ENCODE measurements around the gene ORAI3.

The ORAI3 gene

GRCh38 chr16:30948667-30949649 is at the start of gene ORAI3:
TSS of gene ORAI3 (plus strand) at chr16:30949068. CDS start at chr16:30949290, 222 bp downstream.
- DNase-seq (ENCODE audit: low read depth in 4 of 4, low spot score in 1 of 4), result no peak

- DNase-seq (ENCODE audit: low read depth in 4 of 4, low spot score in 1 of 4), result no peak
Measured at GRCh38 chr16:30899794-30900193, 49.1 kb upstream of the ORAI3 start.

GRCh38 chr16:30900588-30900987 is 48.3 kb upstream of the ORAI3 start:
- DNase-seq (ENCODE audit: low read depth in 4 of 4, low spot score in 1 of 4), result no peak

GRCh38 chr16:30901201-30902028 is 47.5 kb upstream of the ORAI3 start:
- DNase-seq (ENCODE audit: low read depth in 4 of 4, low spot score in 1 of 4), result no peak

GRCh38 chr16:30902029-30902972 is 46.6 kb upstream of the ORAI3 start:
- no peak for DNase-seq (ENCODE audit: low read depth in 4 of 4, low spot score in 1 of 4)

- DNase-seq (ENCODE audit: low read depth in 4 of 4, low spot score in 1 of 4), result no peak
Measured at GRCh38 chr16:30903002-30903401, 45.9 kb upstream of the ORAI3 start.

GRCh38 chr16:30903596-30903995 is 45.3 kb upstream of the ORAI3 start:
- no peak for DNase-seq (ENCODE audit: low read depth in 4 of 4, low spot score in 1 of 4)

GRCh38 chr16:30904114-30904780 is 44.6 kb upstream of the ORAI3 start:
- no peak for DNase-seq (ENCODE audit: low read depth in 4 of 4, low spot score in 1 of 4)

GRCh38 chr16:30907064-30907463 is 41.8 kb upstream of the ORAI3 start:
- no peak for DNase-seq (ENCODE audit: low read depth in 4 of 4, low spot score in 1 of 4)

- DNase-seq (ENCODE audit: low read depth in 4 of 4, low spot score in 1 of 4), result no peak
Measured at GRCh38 chr16:30910427-30911029, 38.3 kb upstream of the ORAI3 start.

GRCh38 chr16:30912794-30913412 is 36.0 kb upstream of the ORAI3 start:
- no peak for DNase-seq (ENCODE audit: low read depth in 4 of 4, low spot score in 1 of 4)

- DNase-seq (ENCODE audit: low read depth in 4 of 4, low spot score in 1 of 4), result no peak
Measured at GRCh38 chr16:30914830-30915229, 34.0 kb upstream of the ORAI3 start.

GRCh38 chr16:30918614-30919013 is 30.3 kb upstream of the ORAI3 start:
- DNase-seq (ENCODE audit: low read depth in 4 of 4, low spot score in 1 of 4), result no peak

- DNase-seq (ENCODE audit: low read depth in 4 of 4, low spot score in 1 of 4), result no peak
Measured at GRCh38 chr16:30920891-30921290, 28.0 kb upstream of the ORAI3 start.

GRCh38 chr16:30921459-30921747 is 27.5 kb upstream of the ORAI3 start:
- no peak for DNase-seq (ENCODE audit: low read depth in 4 of 4, low spot score in 1 of 4)

- DNase-seq (ENCODE audit: low read depth in 4 of 4, low spot score in 1 of 4), result peak; percentile 62 to 79 (median 74)
Measured at GRCh38 chr16:30921748-30922419, 27.0 kb upstream of the ORAI3 start.

GRCh38 chr16:30922420-30922959 is 26.4 kb upstream of the ORAI3 start:
- peak; percentile 97 to 100 (median 98) for DNase-seq (ENCODE audit: low read depth in 4 of 4, low spot score in 1 of 4)

GRCh38 chr16:30922960-30923535 is 25.8 kb upstream of the ORAI3 start:
- peak; percentile 84 to 96 (median 90) for DNase-seq (ENCODE audit: low read depth in 4 of 4, low spot score in 1 of 4)

Data from stimulated activated CD4-positive, alpha-beta T cell treated with anti-CD3 and anti-CD28 coated beads, Interleukin-1b, Interleukin-23, amount 100 ng/mL, for 24 hours (primary cell).